K562 (cell line): ENCODE results near the gene ZCCHC9. TPM values are rescaled to one million over a fixed set of nuclear protein-coding genes. Genes with fewer than 3 reads are reported as not detected.

ENCODE experiments used
- CAMTA2 ChIP-seq: fragments of 250-450 bp; sonication (Bioruptor Pico); conservative IDR thresholded peaks from 2 replicates; pipeline ENCODE4 v1.5.1; 2022
- CBX3 ChIP-seq, 2 experiments: IDR thresholded peaks; 1 replicate in 1 of 2; 2 replicates in 1 of 2; pipeline ENCODE4 v1.6.1; 2012; ENCODE audit warnings: inconsistent platforms in 2 of 2, low read length in 2 of 2, borderline replicate concordance in 1 of 2, control low read depth in 1 of 2
- CHD1 ChIP-seq: fragments of 200-600 bp; sonication (generic); IDR thresholded peaks from one replicate; pipeline ENCODE4 v1.6.1; 2012; ENCODE audit warnings: mild to moderate bottlenecking, moderate library complexity, low read length, inconsistent platforms
- CREB3 ChIP-seq: fragments of 450-650 bp; conservative IDR thresholded peaks from 2 replicates; pipeline ENCODE4 v1.6.1; 2016; ENCODE audit warnings: missing genetic modification characterization, low read depth, mild to moderate bottlenecking, missing compliant biosample characterization, moderate library complexity
- DMBX1 ChIP-seq: fragments of 250-450 bp; sonication (Bioruptor Pico); IDR thresholded peaks from 2 replicates; pipeline ENCODE4 v1.8.0; 2022; ENCODE audit warnings: inconsistent platforms, mild to moderate bottlenecking, moderate library complexity, borderline replicate concordance
- DPF2 ChIP-seq: fragments of 450-650 bp; IDR thresholded peaks from 2 replicates; pipeline ENCODE4 v1.6.1; 2016
- FOXA1 ChIP-seq: fragments of 450-650 bp; IDR thresholded peaks from 2 replicates; pipeline ENCODE4 v1.6.1; 2016; ENCODE audit warnings: mild to moderate bottlenecking, borderline replicate concordance
- HMG20A ChIP-seq: fragments of 450-650 bp; formaldehyde crosslinking; conservative IDR thresholded peaks from 2 replicates; pipeline ENCODE4 v1.4.0; 2020; ENCODE audit warnings: mild to moderate bottlenecking, mixed read lengths
- MLLT1 ChIP-seq, 2 experiments: fragments of 450-650 bp; IDR thresholded peaks; 2 replicates each; pipeline ENCODE4 v1.6.1; 2016
- PHF21A ChIP-seq: fragments of 450-650 bp; IDR thresholded peaks from 2 replicates; pipeline ENCODE4 v1.6.1; 2017; ENCODE audit warnings: low read depth, borderline replicate concordance
- POLR2H ChIP-seq: IDR thresholded peaks from 2 replicates; pipeline ENCODE4 v1.6.1; 2016; ENCODE audit warnings: missing genetic modification characterization, low read depth, mild to moderate bottlenecking, control low read depth, missing compliant biosample characterization, moderate library complexity
- RFX7 ChIP-seq: fragments of 250-450 bp; sonication (Bioruptor Pico); IDR thresholded peaks from 2 replicates; pipeline ENCODE4 v1.5.1; 2021; ENCODE audit warnings: mild to moderate bottlenecking
- TARDBP ChIP-seq: fragments of 450-650 bp; IDR thresholded peaks from 2 replicates; pipeline ENCODE4 v1.6.1; 2016
- TRIM25 ChIP-seq: fragments of 450-650 bp; IDR thresholded peaks from 2 replicates; pipeline ENCODE4 v1.7.0; 2016; ENCODE audit warnings: borderline replicate concordance
- ZKSCAN1 ChIP-seq: fragments of 150-350 bp; IDR thresholded peaks from 2 replicates; pipeline ENCODE4 v1.6.1; 2016; ENCODE audit warnings: low read depth, low read length
- ZNF407 ChIP-seq: fragments of 450-650 bp; IDR thresholded peaks from 2 replicates; pipeline ENCODE4 v1.6.1; 2016; ENCODE audit warnings: low read depth
- polyA plus RNA-seq, 8 experiments: library from polyadenylated mRNA; depleted of rRNA in 4 of 8; stranded (reverse) in 5 of 8; unstranded in 3 of 8; fragments of >200 nt; fragmentation: Nextera tagmentation in 2 of 8; fragmentation: Illumina TruSeq in 1 of 8; extraction: Ambion mirVana in 2 of 8; extraction: Trizol in 1 of 8; gene quantifications; 2 replicates each; pipeline versions ENCODE4 v1.2.1 to v1.2.3, GENCODE V29; 2011 to 2014; ENCODE audit warnings: inconsistent platforms in 1 of 8, missing spikeins in 1 of 8
- total RNA-seq, 7 experiments: library from RNA; depleted of rRNA in 6 of 7; stranded (reverse); fragments of >200 nt in 6 of 7; fragmentation: Illumina TruSeq in 2 of 7; extraction: Trizol in 2 of 7; gene quantifications; 2 replicates each; pipeline versions ENCODE4 v1.2.1 to v1.2.3, GENCODE V29; 2011 to 2021; ENCODE audit warnings: low replicate concordance in 1 of 7

ZCCHC9 gene
- total and polyA plus RNA-seq, 9 of the 15 experiments (the other 6 are each of a cell fraction or from before 2014, with no cell fraction given) = 40.3 to 95.3 (median 59.9) TPM

- TF ChIP-seq TRIM25 (no peak), CAMTA2 (no peak), HMG20A (CRISPR knock-in tag) (no peak), TARDBP (no peak), POLR2H (tag) (peak; percentile 72), CREB3 (tag) (no peak), PHF21A (no peak), ZNF407 (no peak), FOXA1 (no peak), CBX3 (IDR thresholded peaks at IDR 0.05; ENCODE audit: borderline replicate concordance in 1 of 2, low read length in 2 of 2) (no peak), RFX7 (CRISPR knock-in tag) (no peak), MLLT1 (IDR thresholded peaks at IDR 0.05) (peak in 1 of 2 experiments; percentile 78; a peak in 2 of 4 replicates), CHD1 (no peak), DPF2 (0 out of 2 replicates have a peak, but pooled peaks have one; percentile 8), DMBX1 (no peak), ZKSCAN1 (no peak; the same call in 1 of the 2 replicates)
Measured at GRCh38 chr5:81301271-81302015, at the start of gene ZCCHC9 (continued).
